Transverse colon (tissue), 4 donors: ENCODE results near the gene PSMD11. TPM values are rescaled to one million over a fixed set of nuclear protein-coding genes. Genes with fewer than 3 reads are reported as not detected.
"Not testable (repeated sequence)": the region's sequence is repeated elsewhere in the genome, so short reads cannot be mapped to it uniquely, and the experiment has no call there.

Experiments
- DNase-seq: peaks from one replicate; pipeline ENCODE4 v3.0.0-alpha.2; 2019
- H3K27ac ChIP-seq, 4 donors: fragments of 200-600 bp; sonication (generic); 2 replicates each; pipeline ENCODE4 v1.5.1; 2016 to 2018; ENCODE audit warnings: inconsistent platforms in 4 of 4
- H3K27me3 ChIP-seq: fragments of 200-600 bp; sonication (generic); 2 replicates; pipeline ENCODE4 v1.5.1; 2017; ENCODE audit warnings: inconsistent platforms
- H3K36me3 ChIP-seq, 4 donors: fragments of 200-600 bp; sonication (generic); 2 replicates each; pipeline ENCODE4 v1.5.1; 2017 to 2019; ENCODE audit warnings: inconsistent platforms in 4 of 4
- H3K4me1 ChIP-seq, 4 donors: fragments of 200-600 bp; sonication (generic); 2 replicates each; pipeline ENCODE4 v1.5.1; 2017 to 2020; ENCODE audit warnings: inconsistent platforms in 4 of 4
- H3K4me3 ChIP-seq, 4 donors: fragments of 200-600 bp; sonication (generic); 1 replicate in 1 of 4; 2 replicates in 3 of 4; pipeline versions ENCODE4 v1.5.1 to v1.6.1; 2017 to 2019; ENCODE audit warnings: inconsistent platforms in 4 of 4
- H3K9me3 ChIP-seq, 2 donors: fragments of 200-600 bp; sonication (generic); 2 replicates each; pipeline ENCODE4 v1.5.1; 2017 to 2019; ENCODE audit warnings: inconsistent platforms in 2 of 2
- CTCF ChIP-seq, 5 experiments: fragments of 200-600 bp in 3 of 5; fragments of 450-650 bp in 2 of 5; sonication (generic) in 3 of 5; IDR thresholded peaks; 1 replicate in 2 of 5; 2 replicates in 3 of 5; pipeline ENCODE4 v1.5.1; 2016 to 2017; ENCODE audit warnings: antibody characterized with exemption in 5 of 5, inconsistent platforms in 3 of 5, mild to moderate bottlenecking in 2 of 5, moderate library complexity in 1 of 5
- EP300 ChIP-seq: sonication (generic); formaldehyde crosslinking; IDR thresholded peaks from one replicate; pipeline ENCODE4 v1.6.1; 2017; ENCODE audit warnings: antibody characterized with exemption, low read depth
- POLR2A ChIP-seq: fragments of 450-650 bp; IDR thresholded peaks from one replicate; pipeline ENCODE4 v1.6.1; 2016; ENCODE audit warnings: antibody characterized with exemption, mild to moderate bottlenecking, moderate library complexity
- POLR2AphosphoS5 ChIP-seq, 3 donors: sonication (generic); formaldehyde crosslinking; IDR thresholded peaks; one replicate each; pipeline ENCODE4 v1.6.1; 2016; ENCODE audit warnings: antibody characterized with exemption in 3 of 3
- WGBS, 2 donors: methylation state at CpG; one replicate each; pipeline ENCODE4 v1.1.5; 2018; ENCODE audit warnings: low coverage in 1 of 2; 5-methylcytosine and 5-hydroxymethylcytosine counted together
- in situ Hi-C, 4 donors: fragments of 200-750 bp; cut with MboI; loops; one replicate each; pipeline versions ENCODE4 v1.15.0 to v1.15.1; 2017; ENCODE audit warnings: low sequenced_read_pairs in 3 of 4, low pct_ligation_motif_present in 1 of 4, low pct_unique_long_range_greater_than_20kb in 1 of 4
- intact Hi-C: fragments of 100-400 bp; cut with DNase I; formaldehyde crosslinking; loops from one replicate; pipeline ENCODE4 v1.15.1; 2023; ENCODE audit warnings: low total_unique reads
- total RNA-seq, 4 donors: library from RNA; depleted of rRNA; stranded (reverse); fragments of >200 nt; gene quantifications; one replicate each; pipeline ENCODE4 v1.1.0, GENCODE V29; 2016

Gene PSMD11
- total RNA-seq, 4 donors from 2014 or later: 20.9 to 238 (median 62.3) TPM

- intact Hi-C loops: no loop called here
- H3K27me3 ChIP-seq: no peaks in the 10 kb centered on the region
- H3K27ac ChIP-seq: no peak overlapping the region
- DNase-seq: no peak
- in situ Hi-C loops: no loop called here
- peaks cover 8 to 36% (median 21%) of the 10 kb centered on the region in 4 donors for H3K4me1 ChIP-seq
- no peaks in the 10 kb centered on the region for H3K9me3 ChIP-seq
- H3K4me3 ChIP-seq: no peak overlapping the region
- no peak for TF ChIP-seq EP300
- TF ChIP-seq POLR2A: no peak
- TF ChIP-seq POLR2AphosphoS5 (IDR thresholded peaks at IDR 0.05): no peak
- TF ChIP-seq CTCF (IDR thresholded peaks at IDR 0.05): no peak
- WGBS, 2 donors: 89 to 92% methylated on average over 2 of the region's 2 CpGs
- peaks cover 0 to 22% (median 7%) of the 10 kb centered on the region in 4 donors for H3K36me3 ChIP-seq
Measured at GRCh38 chr17:32446949-32447348, 2.6 kb downstream of the PSMD11 start.

GRCh38 chr17:32449963-32450362 lies 5.7 kb downstream of the PSMD11 start:
- H3K4me3 ChIP-seq: no peak overlapping the region
- no peaks in the 10 kb centered on the region for H3K9me3 ChIP-seq
- intact Hi-C loops: no loop called here
- peak overlapping the region in 2 of 4 donors; percentile 30 to 32 for H3K27ac ChIP-seq
- peaks cover 0 to 45% (median 16%) of the 10 kb centered on the region in 4 donors for H3K36me3 ChIP-seq
- TF ChIP-seq EP300: no peak
- no peak for TF ChIP-seq POLR2AphosphoS5 (IDR thresholded peaks at IDR 0.05)
- TF ChIP-seq CTCF (IDR thresholded peaks at IDR 0.05): no peak
- TF ChIP-seq POLR2A: no peak
- in situ Hi-C loops: loop anchor here in 2 of 4 donors (25.0 kb wide), 1 partner anchor 312 kb away; no protein-coding TSS in a partner anchor
- H3K4me1 ChIP-seq: peaks cover 8 to 30% (median 19%) of the 10 kb centered on the region in 4 donors
- no peaks in the 10 kb centered on the region for H3K27me3 ChIP-seq
- WGBS, 2 donors: 96 to 100% methylated on average over 1 to 5 of the region's 5 CpGs
- DNase-seq: no peak

GRCh38 chr17:32450379-32450778 lies 6.1 kb downstream of the PSMD11 start:
- in situ Hi-C loops: loop anchor here in 2 of 4 donors (25.0 kb wide), 1 partner anchor 312 kb away; no protein-coding TSS in a partner anchor
- H3K9me3 ChIP-seq, intact Hi-C loops, H3K27me3 ChIP-seq, H3K4me3 ChIP-seq: not testable (repeated sequence)
- peak; percentile 51 for DNase-seq
- H3K36me3 ChIP-seq: peaks cover 0 to 49% (median 18%) of the 10 kb centered on the region in 4 donors
- WGBS, 2 donors: 71 to 100% methylated on average over 2 to 6 of the region's 6 CpGs
- H3K27ac ChIP-seq: peak overlapping the region in 3 of 4 donors; percentile 30 to 38 (median 32)
- H3K4me1 ChIP-seq: peaks cover 8 to 29% (median 17%) of the 10 kb centered on the region in 4 donors

- H3K4me1 ChIP-seq: peaks cover 0 to 14% (median 6%) of the 10 kb centered on the region in 4 donors
- H3K27me3 ChIP-seq: no peaks in the 10 kb centered on the region
- WGBS, 2 donors: 77% methylated on average over 2 of the region's 2 CpGs; no CpG with 5 or more reads in 1 of the 2 donors
- no peak overlapping the region for H3K27ac ChIP-seq
- intact Hi-C loops: no loop called here
- H3K4me3 ChIP-seq: no peak overlapping the region
- TF ChIP-seq EP300: no peak
- H3K36me3 ChIP-seq: peaks cover 0 to 64% (median 19%) of the 10 kb centered on the region in 4 donors
- in situ Hi-C loops: loop anchor here in 2 of 4 donors (25.0 kb wide), 1 partner anchor 310 kb away; no protein-coding TSS in a partner anchor
- DNase-seq: no peak
- no peaks in the 10 kb centered on the region for H3K9me3 ChIP-seq
Measured at GRCh38 chr17:32451879-32452278, 7.6 kb downstream of the PSMD11 start.

GRCh38 chr17:32452281-32452680 lies 8.0 kb downstream of the PSMD11 start:
- intact Hi-C loops (no loop called here), in situ Hi-C loops (loop anchor here in 2 of 4 donors (25.0 kb wide), 1 partner anchor 310 kb away; no protein-coding TSS in a partner anchor)
- Histone ChIP-seq H3K27me3 (no peaks in the 10 kb centered on the region), H3K36me3 (peaks cover 0 to 67% (median 21%) of the 10 kb centered on the region in 4 donors), H3K9me3 (no peaks in the 10 kb centered on the region), H3K4me3 (no peak overlapping the region), H3K4me1 (peaks cover 0 to 10% (median 3%) of the 10 kb centered on the region in 4 donors), H3K27ac (no peak overlapping the region)
- DNase-seq: no peak
- TF ChIP-seq POLR2AphosphoS5 (IDR thresholded peaks at IDR 0.05): no peak
- TF ChIP-seq CTCF (IDR thresholded peaks at IDR 0.05): no peak
- WGBS, 2 donors: 95 to 100% methylated on average over 1 of the region's 1 CpG
